GM13977 (cell line): ENCODE data around the gene SLC22A23.

ENCODE experiments used
- DNase-seq: peaks from one replicate; pipeline ENCODE4 v3.0.0; 2012; ENCODE audit warnings: low spot score
- CTCF ChIP-seq: IDR thresholded peaks from 2 replicates; pipeline ENCODE4 v1.5.1; 2012; ENCODE audit warnings: mild to moderate bottlenecking, control low read depth; ENCODE audit not compliant: insufficient read depth; ENCODE audit errors: extremely low read depth, missing control alignments
- in situ Hi-C: fragments of 300-500 bp; cut with MboI; formaldehyde crosslinking; loops from one replicate; pipeline ENCODE4 v1.12.0; 2022; ENCODE audit warnings: low sequenced_read_pairs, low pct_unique_long_range_greater_than_20kb, mixed read lengths, inconsistent platforms; ENCODE audit not compliant: unreplicated experiment

SLC22A23 gene

DNA sequence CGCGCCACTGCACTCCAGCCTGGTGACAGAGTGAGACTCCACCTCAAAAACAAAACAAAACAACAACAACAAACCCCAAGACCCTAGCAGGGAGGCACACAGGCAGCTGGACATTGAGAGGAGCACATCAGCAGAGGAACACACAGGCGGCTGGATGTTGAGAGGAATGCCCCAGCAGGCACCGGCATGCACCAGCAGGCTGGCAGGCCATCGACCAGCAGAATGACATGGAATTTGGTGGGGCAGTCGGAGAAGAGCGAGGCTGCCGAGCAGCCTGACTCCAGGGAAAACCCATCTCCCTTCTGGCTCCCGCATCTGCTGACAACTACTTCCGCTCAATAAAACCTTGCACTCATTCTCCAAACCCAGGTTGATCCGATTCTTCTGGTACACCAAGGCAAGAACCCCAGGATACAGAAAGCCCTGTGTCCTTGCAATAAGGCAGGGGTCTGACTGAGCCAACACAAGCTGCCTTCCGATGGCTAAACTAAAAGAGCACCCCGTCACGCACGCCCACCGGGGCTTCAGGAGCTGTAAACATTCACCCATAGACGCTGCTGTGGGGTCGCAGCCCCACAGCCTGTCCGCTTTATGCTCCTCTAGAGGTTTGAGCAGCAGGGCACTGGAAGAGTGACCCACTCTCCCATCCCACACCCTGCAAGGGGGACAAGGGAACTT, 60.2 kb downstream of the SLC22A23 start:
- DNase-seq = no peak
- in situ Hi-C loops = no loop called here
- TF ChIP-seq CTCF = no peak

DNA sequence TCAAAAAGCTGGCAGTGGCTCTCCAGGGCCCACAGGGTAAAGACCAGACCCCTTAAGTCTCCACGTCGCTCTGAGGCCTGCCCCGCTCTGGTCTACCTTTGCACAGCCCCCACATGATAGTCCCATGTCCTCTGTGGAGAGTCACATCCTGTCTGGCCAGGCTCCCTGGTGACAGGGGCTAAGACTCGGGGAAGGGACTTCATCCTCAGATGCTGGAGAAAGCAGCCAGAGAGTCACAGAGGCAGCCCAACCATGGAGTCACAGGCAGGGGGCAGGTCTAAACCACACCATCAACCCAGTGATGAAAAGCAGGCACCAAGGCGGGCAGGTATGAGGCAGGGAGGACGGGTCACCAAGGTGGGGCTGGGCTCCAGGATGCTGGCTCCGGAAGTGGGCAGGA, 62.2 kb downstream of the SLC22A23 start:
- no peak for TF ChIP-seq CTCF
- no peak for DNase-seq
- in situ Hi-C loops = no loop called here

DNA sequence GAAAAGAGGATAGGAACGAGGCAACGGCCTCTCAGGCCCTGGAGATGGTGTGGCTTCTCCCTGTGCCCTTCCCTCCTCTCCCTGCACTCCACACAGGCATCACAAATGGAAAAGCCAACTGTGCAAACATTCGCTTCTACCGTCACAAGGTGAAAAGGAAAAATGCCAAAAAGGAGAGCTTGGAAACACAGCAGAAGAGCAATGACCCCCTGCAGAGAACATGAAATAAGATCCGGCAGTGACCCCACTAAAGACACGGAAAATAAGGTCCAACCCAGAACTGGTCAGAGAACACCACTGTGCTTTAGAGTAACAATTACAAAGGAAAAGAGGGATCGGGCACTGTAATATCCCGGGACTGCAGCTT, 63.0 kb downstream of the SLC22A23 start:
- in situ Hi-C loops = no loop called here
- no peak for DNase-seq
- no peak for TF ChIP-seq CTCF

GRCh38 chr6:3392930-3393835, 63.7 kb downstream of the SLC22A23 start:
- in situ Hi-C loops = no loop called here
- no peak for DNase-seq
- no peak for TF ChIP-seq CTCF

DNA sequence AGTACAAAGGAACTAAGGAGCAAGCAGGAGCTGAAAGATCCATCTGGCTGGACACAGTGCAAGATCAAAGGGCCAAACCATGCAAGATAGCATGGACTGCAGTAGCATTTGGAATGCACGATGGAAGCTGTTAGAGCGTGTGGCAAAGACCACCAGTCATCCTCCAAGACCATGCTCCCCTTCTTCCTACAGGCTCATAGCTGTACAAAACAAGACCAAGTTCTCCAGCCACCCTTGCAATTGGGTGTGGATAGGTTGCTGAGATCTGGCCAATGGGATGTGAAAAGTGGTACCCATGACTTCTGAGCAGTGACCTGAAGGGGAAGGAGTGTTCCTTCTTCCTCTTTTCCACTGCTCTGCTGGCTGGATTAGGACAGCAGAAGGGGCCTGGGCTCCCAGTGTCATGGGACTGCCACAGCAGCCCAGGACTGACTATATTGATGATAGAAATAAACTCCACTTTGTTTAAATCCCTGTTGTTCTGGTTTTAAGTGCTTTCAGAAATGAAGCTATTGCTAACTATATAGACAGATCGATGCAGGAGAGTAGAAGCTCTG, 64.9 kb downstream of the SLC22A23 start:
- DNase-seq = no peak
- TF ChIP-seq CTCF = no peak
- in situ Hi-C loops = no loop called here

- TF ChIP-seq CTCF = no peak
- in situ Hi-C loops = no loop called here
Measured at GRCh38 chr6:3390698-3391097, 66.2 kb downstream of the SLC22A23 start.

More at GRCh38 chr6:3390698-3391097, 66.2 kb downstream of the SLC22A23 start:
- DNase-seq = no peak
